Measurements from ENCODE around the gene SMCO4. TPM values are rescaled to one million over a fixed set of nuclear protein-coding genes. Genes with fewer than 3 reads are reported as not detected.

SMCO4 gene
- total RNA-seq, 1 donor from 2014 or later = 2.6 TPM

- no peaks in the 10 kb centered on the region for H3K27me3 ChIP-seq (ENCODE audit: control insufficient read depth in 3 of 3, insufficient read depth in 3 of 3, low read length in 3 of 3)
- H3K27ac ChIP-seq (ENCODE audit: low read depth, low read length) = no peak overlapping the region
- H3K9me3 ChIP-seq (ENCODE audit: control insufficient read depth in 3 of 3, low read length in 3 of 3) = no peaks in the 10 kb centered on the region
- H3K4me3 ChIP-seq (ENCODE audit: low read length in 3 of 3) = no peak overlapping the region
- H3K36me3 ChIP-seq (ENCODE audit: control insufficient read depth in 3 of 3, insufficient read depth in 3 of 3, low read length in 3 of 3) = no peaks in the 10 kb centered on the region
- no peak overlapping the region for H3K9ac ChIP-seq (ENCODE audit: low read depth in 1 of 3, low read length in 3 of 3)
- peaks cover 0 to 2% (median 0%) of the 10 kb centered on the region in 3 donors for H3K4me1 ChIP-seq (ENCODE audit: control insufficient read depth in 3 of 3, insufficient read depth in 3 of 3, low read length in 3 of 3)
Observed at GRCh38 chr11:93512073-93512475, 31.1 kb downstream of the SMCO4 start.

- no peak overlapping the region for H3K27ac ChIP-seq (ENCODE audit: low read depth, low read length)
- no peaks in the 10 kb centered on the region for H3K9me3 ChIP-seq (ENCODE audit: control insufficient read depth in 3 of 3, low read length in 3 of 3)
- H3K4me1 ChIP-seq (ENCODE audit: control insufficient read depth in 3 of 3, insufficient read depth in 3 of 3, low read length in 3 of 3) = no peaks in the 10 kb centered on the region
- H3K9ac ChIP-seq (ENCODE audit: low read depth in 1 of 3, low read length in 3 of 3) = no peak overlapping the region
- no peaks in the 10 kb centered on the region for H3K36me3 ChIP-seq (ENCODE audit: control insufficient read depth in 3 of 3, insufficient read depth in 3 of 3, low read length in 3 of 3)
- no peak overlapping the region for H3K4me3 ChIP-seq (ENCODE audit: low read length in 3 of 3)
- H3K27me3 ChIP-seq (ENCODE audit: control insufficient read depth in 3 of 3, insufficient read depth in 3 of 3, low read length in 3 of 3) = no peaks in the 10 kb centered on the region
Observed at GRCh38 chr11:93510196-93510873, 32.9 kb downstream of the SMCO4 start.

GRCh38 chr11:93507517-93507916, 35.7 kb downstream of the SMCO4 start:
- Histone ChIP-seq H3K27me3 (ENCODE audit: control insufficient read depth in 3 of 3, insufficient read depth in 3 of 3, low read length in 3 of 3) (no peaks in the 10 kb centered on the region), H3K9ac (ENCODE audit: low read depth in 1 of 3, low read length in 3 of 3) (no peak overlapping the region), H3K36me3 (ENCODE audit: control insufficient read depth in 3 of 3, insufficient read depth in 3 of 3, low read length in 3 of 3) (peaks cover 0 to 3% (median 0%) of the 10 kb centered on the region in 3 donors), H3K4me1 (ENCODE audit: control insufficient read depth in 3 of 3, insufficient read depth in 3 of 3, low read length in 3 of 3) (no peaks in the 10 kb centered on the region), H3K4me3 (ENCODE audit: low read length in 3 of 3) (no peak overlapping the region), H3K27ac (ENCODE audit: low read depth, low read length) (no peak overlapping the region), H3K9me3 (ENCODE audit: control insufficient read depth in 3 of 3, low read length in 3 of 3) (no peaks in the 10 kb centered on the region)

GRCh38 chr11:93505703-93506102, 37.5 kb downstream of the SMCO4 start:
- Histone ChIP-seq H3K36me3 (ENCODE audit: control insufficient read depth in 3 of 3, insufficient read depth in 3 of 3, low read length in 3 of 3) (peaks cover 0 to 3% (median 0%) of the 10 kb centered on the region in 3 donors), H3K4me3 (ENCODE audit: low read length in 3 of 3) (no peak overlapping the region), H3K27ac (ENCODE audit: low read depth, low read length) (no peak overlapping the region), H3K27me3 (ENCODE audit: control insufficient read depth in 3 of 3, insufficient read depth in 3 of 3, low read length in 3 of 3) (no peaks in the 10 kb centered on the region), H3K4me1 (ENCODE audit: control insufficient read depth in 3 of 3, insufficient read depth in 3 of 3, low read length in 3 of 3) (no peaks in the 10 kb centered on the region), H3K9ac (ENCODE audit: low read depth in 1 of 3, low read length in 3 of 3) (no peak overlapping the region), H3K9me3 (ENCODE audit: control insufficient read depth in 3 of 3, low read length in 3 of 3) (no peaks in the 10 kb centered on the region)

GRCh38 chr11:93504110-93505095, 38.8 kb downstream of the SMCO4 start:
- Histone ChIP-seq H3K9ac (ENCODE audit: low read depth in 1 of 3, low read length in 3 of 3) (no peak overlapping the region), H3K9me3 (ENCODE audit: control insufficient read depth in 3 of 3, low read length in 3 of 3) (no peaks in the 10 kb centered on the region), H3K27me3 (ENCODE audit: control insufficient read depth in 3 of 3, insufficient read depth in 3 of 3, low read length in 3 of 3) (no peaks in the 10 kb centered on the region), H3K4me3 (ENCODE audit: low read length in 3 of 3) (no peak overlapping the region), H3K27ac (ENCODE audit: low read depth, low read length) (no peak overlapping the region), H3K36me3 (ENCODE audit: control insufficient read depth in 3 of 3, insufficient read depth in 3 of 3, low read length in 3 of 3) (peaks cover 0 to 3% (median 0%) of the 10 kb centered on the region in 3 donors), H3K4me1 (ENCODE audit: control insufficient read depth in 3 of 3, insufficient read depth in 3 of 3, low read length in 3 of 3) (no peaks in the 10 kb centered on the region)

- no peak overlapping the region for H3K9ac ChIP-seq (ENCODE audit: low read depth in 1 of 3, low read length in 3 of 3)
- no peak overlapping the region for H3K27ac ChIP-seq (ENCODE audit: low read depth, low read length)
Observed at GRCh38 chr11:93501856-93502255, 41.3 kb downstream of the SMCO4 start.

GRCh38 chr11:93500759-93501158, 42.4 kb downstream of the SMCO4 start:
- H3K9ac ChIP-seq (ENCODE audit: low read depth in 1 of 3, low read length in 3 of 3) = no peak overlapping the region
- H3K27ac ChIP-seq (ENCODE audit: low read depth, low read length) = no peak overlapping the region
- H3K4me1 ChIP-seq (ENCODE audit: control insufficient read depth in 3 of 3, insufficient read depth in 3 of 3, low read length in 3 of 3) = no peaks in the 10 kb centered on the region
- H3K27me3 ChIP-seq (ENCODE audit: control insufficient read depth in 3 of 3, insufficient read depth in 3 of 3, low read length in 3 of 3) = no peaks in the 10 kb centered on the region
- H3K9me3 ChIP-seq (ENCODE audit: control insufficient read depth in 3 of 3, low read length in 3 of 3) = no peaks in the 10 kb centered on the region
- H3K4me3 ChIP-seq (ENCODE audit: low read length in 3 of 3) = no peak overlapping the region
- peaks cover 0 to 3% (median 0%) of the 10 kb centered on the region in 3 donors for H3K36me3 ChIP-seq (ENCODE audit: control insufficient read depth in 3 of 3, insufficient read depth in 3 of 3, low read length in 3 of 3)

More at GRCh38 chr11:93501856-93502255, 41.3 kb downstream of the SMCO4 start:
- no peaks in the 10 kb centered on the region for H3K4me1 ChIP-seq (ENCODE audit: control insufficient read depth in 3 of 3, insufficient read depth in 3 of 3, low read length in 3 of 3)
- H3K9me3 ChIP-seq (ENCODE audit: control insufficient read depth in 3 of 3, low read length in 3 of 3) = no peaks in the 10 kb centered on the region
- H3K4me3 ChIP-seq (ENCODE audit: low read length in 3 of 3) = no peak overlapping the region
- peaks cover 0 to 3% (median 0%) of the 10 kb centered on the region in 3 donors for H3K36me3 ChIP-seq (ENCODE audit: control insufficient read depth in 3 of 3, insufficient read depth in 3 of 3, low read length in 3 of 3)
- no peaks in the 10 kb centered on the region for H3K27me3 ChIP-seq (ENCODE audit: control insufficient read depth in 3 of 3, insufficient read depth in 3 of 3, low read length in 3 of 3)

GRCh38 chr11:93498641-93499040, 44.5 kb downstream of the SMCO4 start:
- Histone ChIP-seq H3K27me3 (ENCODE audit: control insufficient read depth in 3 of 3, insufficient read depth in 3 of 3, low read length in 3 of 3) (no peaks in the 10 kb centered on the region), H3K27ac (ENCODE audit: low read depth, low read length) (no peak overlapping the region), H3K4me3 (ENCODE audit: low read length in 3 of 3) (no peak overlapping the region), H3K36me3 (ENCODE audit: control insufficient read depth in 3 of 3, insufficient read depth in 3 of 3, low read length in 3 of 3) (no peaks in the 10 kb centered on the region), H3K9me3 (ENCODE audit: control insufficient read depth in 3 of 3, low read length in 3 of 3) (no peaks in the 10 kb centered on the region), H3K9ac (ENCODE audit: low read depth in 1 of 3, low read length in 3 of 3) (no peak overlapping the region), H3K4me1 (ENCODE audit: control insufficient read depth in 3 of 3, insufficient read depth in 3 of 3, low read length in 3 of 3) (no peaks in the 10 kb centered on the region)

GRCh38 chr11:93498161-93498560, 45.0 kb downstream of the SMCO4 start:
- Histone ChIP-seq H3K36me3 (ENCODE audit: control insufficient read depth in 3 of 3, insufficient read depth in 3 of 3, low read length in 3 of 3) (no peaks in the 10 kb centered on the region), H3K9ac (ENCODE audit: low read depth in 1 of 3, low read length in 3 of 3) (no peak overlapping the region), H3K9me3 (ENCODE audit: control insufficient read depth in 3 of 3, low read length in 3 of 3) (no peaks in the 10 kb centered on the region), H3K27ac (ENCODE audit: low read depth, low read length) (no peak overlapping the region), H3K4me3 (ENCODE audit: low read length in 3 of 3) (no peak overlapping the region), H3K27me3 (ENCODE audit: control insufficient read depth in 3 of 3, insufficient read depth in 3 of 3, low read length in 3 of 3) (no peaks in the 10 kb centered on the region), H3K4me1 (ENCODE audit: control insufficient read depth in 3 of 3, insufficient read depth in 3 of 3, low read length in 3 of 3) (no peaks in the 10 kb centered on the region)

GRCh38 chr11:93497596-93497995, 45.6 kb downstream of the SMCO4 start:
- no peak overlapping the region for H3K27ac ChIP-seq (ENCODE audit: low read depth, low read length)

More at GRCh38 chr11:93497596-93497995, 45.6 kb downstream of the SMCO4 start:
- Histone ChIP-seq H3K36me3 (ENCODE audit: control insufficient read depth in 3 of 3, insufficient read depth in 3 of 3, low read length in 3 of 3) (no peaks in the 10 kb centered on the region), H3K4me3 (ENCODE audit: low read length in 3 of 3) (no peak overlapping the region), H3K27me3 (ENCODE audit: control insufficient read depth in 3 of 3, insufficient read depth in 3 of 3, low read length in 3 of 3) (no peaks in the 10 kb centered on the region), H3K9ac (ENCODE audit: low read depth in 1 of 3, low read length in 3 of 3) (no peak overlapping the region), H3K4me1 (ENCODE audit: control insufficient read depth in 3 of 3, insufficient read depth in 3 of 3, low read length in 3 of 3) (no peaks in the 10 kb centered on the region), H3K9me3 (ENCODE audit: control insufficient read depth in 3 of 3, low read length in 3 of 3) (no peaks in the 10 kb centered on the region)
